Mesothelial cell of epicardium (in vitro differentiated cells): ENCODE results near the gene BBS1. TPM values are rescaled to one million over a fixed set of nuclear protein-coding genes. Genes with fewer than 3 reads are reported as not detected.

Experiments
- DNase-seq, 2 experiments: peaks; one replicate each; pipeline ENCODE4 v3.0.0; 2021; ENCODE audit warnings: low spot score in 2 of 2; ENCODE audit not compliant: unreplicated experiment in 2 of 2
- H3K27ac Mint-ChIP-seq: 2 replicates; pipeline ENCODE4 v1.8.0; 2021; ENCODE audit warnings: mixed read lengths
- H3K27me3 Mint-ChIP-seq: 2 replicates; pipeline ENCODE4 v1.8.0; 2021; ENCODE audit warnings: low read depth, mixed read lengths
- H3K36me3 Mint-ChIP-seq: 2 replicates; pipeline ENCODE4 v1.8.0; 2021; ENCODE audit warnings: mixed read lengths
- H3K4me1 Mint-ChIP-seq: 2 replicates; pipeline ENCODE4 v1.8.0; 2021; ENCODE audit warnings: mixed read lengths
- H3K4me3 Mint-ChIP-seq: 2 replicates; pipeline ENCODE4 v1.8.0; 2021; ENCODE audit warnings: mild to moderate bottlenecking, moderate library complexity, mixed read lengths
- H3K9me3 Mint-ChIP-seq: 2 replicates; pipeline ENCODE4 v1.8.0; 2021; ENCODE audit warnings: mixed read lengths
- total RNA-seq: library from RNA; stranded (reverse); gene quantifications from 3 replicates; pipeline ENCODE4 v1.2.1, GENCODE V29; 2021
- TF ChIP-seq, protein P1 (sequence below): fragments of 200-600 bp; sonication (generic); IDR thresholded peaks from one replicate; pipeline ENCODE4 v1.5.0; 2021; ENCODE audit warnings: antibody characterized with exemption; ENCODE audit not compliant: unreplicated experiment

The BBS1 gene
- total RNA-seq, 1 donor from 2014 or later = 61.5 TPM

DNA sequence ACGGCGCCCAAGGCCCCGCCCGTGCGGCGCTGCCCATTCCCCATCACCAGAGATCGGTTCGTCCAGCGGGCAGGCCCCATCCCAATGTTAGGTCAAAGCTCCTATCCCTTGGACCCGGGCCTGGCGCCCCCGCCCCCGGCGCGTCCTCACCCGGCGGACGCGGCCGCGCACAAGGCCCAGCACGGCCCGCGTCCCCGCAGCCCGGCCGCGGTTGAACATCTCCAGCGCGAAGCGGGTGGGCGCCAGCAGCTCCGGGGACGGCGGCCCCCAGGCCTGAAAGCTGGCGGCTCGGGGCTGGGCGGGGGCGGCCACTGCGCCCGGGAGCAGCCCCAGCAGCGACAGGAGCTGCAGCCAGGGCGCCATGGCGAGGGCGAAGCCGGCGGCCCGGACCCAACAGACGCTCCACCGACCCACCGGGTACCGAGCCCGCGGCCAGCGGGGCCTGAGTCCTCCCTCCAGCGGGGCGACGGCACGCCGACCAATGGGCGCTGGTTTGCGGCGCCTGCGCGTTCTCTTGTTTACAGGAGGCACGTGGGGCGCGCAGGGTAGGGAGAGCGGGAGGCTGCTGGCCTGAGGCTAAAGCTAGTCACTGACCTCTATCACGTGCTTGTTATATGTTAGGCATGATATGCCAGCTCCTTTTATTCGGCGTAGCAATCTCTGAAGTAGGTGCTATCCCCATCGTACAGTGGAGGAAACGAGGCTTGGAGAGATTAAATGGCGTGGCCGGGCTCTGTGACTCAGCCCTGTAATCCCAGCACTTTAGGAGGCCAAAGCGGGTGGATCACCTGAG, 57.9 kb downstream of the BBS1 start, which contains the start of gene CTSF:
TSS of gene CTSF (minus strand) at position 483 of the 793 bp plus-strand sequence. CDS start at position 363, 120 bp downstream.
- no peak for DNase-seq
- Mint-ChIP-seq H3K36me3 (no peaks in the 10 kb centered on the region), H3K4me1 (peaks cover 11% of the 10 kb centered on the region), H3K27me3 (no peaks in the 10 kb centered on the region), H3K9me3 (no peaks in the 10 kb centered on the region), H3K27ac (no peak within 1 kb of the TSS), H3K4me3 (no peak within 1 kb of the TSS)
- TF ChIP-seq, protein P1, sequence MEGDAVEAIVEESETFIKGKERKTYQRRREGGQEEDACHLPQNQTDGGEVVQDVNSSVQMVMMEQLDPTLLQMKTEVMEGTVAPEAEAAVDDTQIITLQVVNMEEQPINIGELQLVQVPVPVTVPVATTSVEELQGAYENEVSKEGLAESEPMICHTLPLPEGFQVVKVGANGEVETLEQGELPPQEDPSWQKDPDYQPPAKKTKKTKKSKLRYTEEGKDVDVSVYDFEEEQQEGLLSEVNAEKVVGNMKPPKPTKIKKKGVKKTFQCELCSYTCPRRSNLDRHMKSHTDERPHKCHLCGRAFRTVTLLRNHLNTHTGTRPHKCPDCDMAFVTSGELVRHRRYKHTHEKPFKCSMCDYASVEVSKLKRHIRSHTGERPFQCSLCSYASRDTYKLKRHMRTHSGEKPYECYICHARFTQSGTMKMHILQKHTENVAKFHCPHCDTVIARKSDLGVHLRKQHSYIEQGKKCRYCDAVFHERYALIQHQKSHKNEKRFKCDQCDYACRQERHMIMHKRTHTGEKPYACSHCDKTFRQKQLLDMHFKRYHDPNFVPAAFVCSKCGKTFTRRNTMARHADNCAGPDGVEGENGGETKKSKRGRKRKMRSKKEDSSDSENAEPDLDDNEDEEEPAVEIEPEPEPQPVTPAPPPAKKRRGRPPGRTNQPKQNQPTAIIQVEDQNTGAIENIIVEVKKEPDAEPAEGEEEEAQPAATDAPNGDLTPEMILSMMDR = no peak

DNA sequence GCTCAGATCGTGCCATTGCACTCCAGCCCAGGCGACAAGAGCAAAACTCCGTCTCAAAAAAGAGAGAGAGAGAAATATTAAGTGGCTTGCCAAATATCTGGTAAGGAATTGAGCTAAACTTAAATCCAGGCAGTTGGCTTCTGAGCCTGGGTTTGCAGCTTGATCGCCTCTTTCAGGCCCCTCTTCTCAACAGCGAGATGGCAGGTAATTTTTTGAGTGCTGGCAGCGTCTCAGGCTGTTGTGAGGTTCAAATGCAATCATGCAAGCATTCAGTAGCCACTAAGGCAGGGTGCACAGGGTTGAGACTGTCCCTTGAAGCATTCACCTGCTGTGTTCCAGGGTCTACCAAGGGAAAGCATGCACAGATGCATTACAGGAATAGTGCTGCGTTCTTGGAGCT, 58.6 kb downstream of the BBS1 start:
- H3K4me3 Mint-ChIP-seq = no peak overlapping the region
- TF ChIP-seq, protein P1 = no peak
- DNase-seq = no peak
- H3K27me3 Mint-ChIP-seq = peaks cover 4% of the 10 kb centered on the region
- peaks cover 4% of the 10 kb centered on the region for H3K9me3 Mint-ChIP-seq
- no peak overlapping the region for H3K27ac Mint-ChIP-seq
- no peaks in the 10 kb centered on the region for H3K36me3 Mint-ChIP-seq
- peaks cover 11% of the 10 kb centered on the region for H3K4me1 Mint-ChIP-seq

DNA sequence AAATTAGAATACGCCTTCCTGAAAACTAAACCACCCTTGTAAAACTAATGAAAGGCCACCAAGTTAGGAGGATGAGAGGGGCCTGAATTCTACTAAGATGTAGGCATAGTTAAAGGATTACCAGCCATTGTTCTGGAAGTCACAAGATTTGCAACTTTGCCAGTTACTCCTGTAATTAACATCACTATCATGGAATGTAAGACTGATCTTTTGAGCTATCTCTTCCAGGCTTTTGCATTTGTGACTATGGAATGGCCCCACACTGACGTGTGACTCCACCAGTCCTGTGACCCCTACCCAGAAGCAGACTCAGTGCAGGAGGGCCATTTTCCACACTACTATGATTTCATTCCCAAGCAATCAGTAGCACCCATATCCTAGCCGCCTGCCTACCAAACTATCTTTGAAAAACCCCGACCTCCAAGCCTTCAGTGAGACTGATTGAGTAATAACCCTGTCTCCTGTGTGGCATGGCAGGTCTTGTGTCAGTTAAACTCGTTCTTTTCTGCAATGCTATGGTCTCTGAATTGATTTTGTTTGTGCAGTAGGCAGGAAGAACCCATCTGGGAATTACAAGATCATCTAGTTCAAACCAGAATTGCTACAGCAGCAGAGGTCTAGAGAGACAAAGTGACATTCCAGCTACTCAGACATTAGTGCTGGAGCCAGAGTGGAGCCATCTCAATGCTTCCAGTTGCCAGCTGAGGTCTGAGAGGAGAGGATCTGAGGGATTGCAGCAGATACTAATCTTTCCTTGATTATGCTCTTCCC, 59.8 kb downstream of the BBS1 start:
- TF ChIP-seq, protein P1 = no peak
- Mint-ChIP-seq H3K9me3 (peaks cover 11% of the 10 kb centered on the region), H3K4me1 (peaks cover 11% of the 10 kb centered on the region), H3K36me3 (no peaks in the 10 kb centered on the region), H3K4me3 (no peak overlapping the region), H3K27ac (no peak overlapping the region), H3K27me3 (peaks cover 9% of the 10 kb centered on the region)
- DNase-seq = no peak

DNA sequence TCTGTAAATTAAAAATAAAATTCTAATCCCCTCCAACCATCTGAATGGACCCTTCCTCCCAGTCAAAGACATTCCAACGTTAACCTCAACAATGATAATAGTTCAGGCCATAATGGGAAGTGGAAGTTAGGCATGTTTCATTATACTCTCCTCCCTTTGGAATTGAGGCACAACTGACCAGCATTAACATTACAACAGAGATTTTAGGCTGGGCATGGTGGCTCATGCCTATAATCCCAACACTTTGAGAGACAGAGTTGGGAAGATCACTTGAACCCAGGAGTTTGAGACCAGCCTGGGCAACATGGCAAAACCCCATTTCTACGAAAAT, 60.4 kb downstream of the BBS1 start:
- Mint-ChIP-seq H3K27ac (no peak overlapping the region), H3K4me1 (peaks cover 11% of the 10 kb centered on the region), H3K4me3 (no peak overlapping the region), H3K9me3 (peaks cover 11% of the 10 kb centered on the region), H3K36me3 (no peaks in the 10 kb centered on the region), H3K27me3 (peaks cover 9% of the 10 kb centered on the region)
- TF ChIP-seq, protein P1 = no peak
- DNase-seq = no peak

DNA sequence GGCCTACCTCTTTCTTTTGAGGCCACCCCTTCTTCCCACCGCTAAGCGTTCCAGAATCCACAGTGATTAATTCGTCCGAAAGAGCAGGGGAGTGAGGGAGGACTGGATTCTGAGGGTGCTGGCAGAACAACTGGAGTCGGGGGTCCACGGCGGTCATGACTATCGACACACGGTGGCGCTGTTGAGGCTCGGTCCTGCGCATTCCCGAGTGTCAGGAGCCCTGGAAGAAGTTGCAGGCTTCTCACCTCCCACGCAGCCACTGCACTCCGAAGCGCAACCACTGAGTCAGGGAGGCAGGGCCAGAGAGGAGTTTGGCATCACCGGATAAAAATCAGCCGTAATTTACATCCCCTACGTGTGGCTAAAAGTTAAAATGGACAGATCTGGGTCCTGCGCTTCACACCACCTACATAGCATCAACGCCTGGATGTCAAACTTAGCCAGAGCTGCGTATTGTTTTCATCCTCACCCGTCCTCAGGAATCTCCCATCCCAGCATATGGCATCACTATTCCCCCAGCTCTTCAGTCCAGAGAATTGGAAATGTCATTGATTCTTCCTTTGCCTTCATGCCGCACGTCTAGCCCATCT, 68.7 kb downstream of the BBS1 start:
- Mint-ChIP-seq H3K27me3 (peaks cover 17% of the 10 kb centered on the region), H3K9me3 (peaks cover 16% of the 10 kb centered on the region), H3K4me1 (peaks cover 5% of the 10 kb centered on the region), H3K27ac (no peak overlapping the region), H3K4me3 (no peak overlapping the region), H3K36me3 (peaks cover 3% of the 10 kb centered on the region)
- peak; percentile 62 to 87 for DNase-seq
- TF ChIP-seq, protein P1 = peak; percentile 77
